Stomach (tissue), 4 donors: Measurements from ENCODE around the gene LY6G5C.
"Not testable (repeated sequence)": the region's sequence is repeated elsewhere in the genome, so short reads cannot be mapped to it uniquely, and the experiment has no call there.

ENCODE experiments used
- POLR2AphosphoS5 ChIP-seq, 3 donors: sonication (generic); formaldehyde crosslinking; IDR thresholded peaks; one replicate each; pipeline ENCODE4 v1.6.1; 2016; ENCODE audit warnings: antibody characterized with exemption in 3 of 3
- TF ChIP-seq, protein P1 (sequence below), 7 experiments: fragments of 450-650 bp in 4 of 7; fragments of 200-600 bp in 3 of 7; sonication (generic) in 3 of 7; IDR thresholded peaks; one replicate each; pipeline ENCODE4 v1.5.1; 2016 to 2019; ENCODE audit warnings: antibody characterized with exemption in 7 of 7, control low read depth in 2 of 7, mild to moderate bottlenecking in 1 of 7

DNA sequence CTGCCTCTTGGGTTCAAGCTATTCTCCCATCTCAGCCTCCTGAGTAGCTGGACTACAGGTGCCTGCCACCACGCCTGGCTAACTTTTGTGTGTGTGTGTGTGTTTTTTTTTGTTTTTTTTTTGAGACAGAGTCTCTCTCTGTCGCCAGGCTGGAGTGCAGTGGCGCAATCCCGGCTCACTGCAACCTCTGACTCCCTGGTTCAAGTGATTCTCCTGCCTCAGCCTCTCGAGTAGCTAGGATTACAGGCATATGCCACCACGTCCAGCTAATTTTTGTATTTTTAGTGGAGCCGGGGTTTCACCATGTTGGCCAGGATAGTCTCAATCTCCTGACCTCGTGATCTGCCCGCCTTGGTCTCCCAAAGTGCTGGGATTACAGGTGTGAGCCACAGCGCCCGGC is 28.3 kb upstream of the LY6G5C start:
- TF ChIP-seq, protein P1, sequence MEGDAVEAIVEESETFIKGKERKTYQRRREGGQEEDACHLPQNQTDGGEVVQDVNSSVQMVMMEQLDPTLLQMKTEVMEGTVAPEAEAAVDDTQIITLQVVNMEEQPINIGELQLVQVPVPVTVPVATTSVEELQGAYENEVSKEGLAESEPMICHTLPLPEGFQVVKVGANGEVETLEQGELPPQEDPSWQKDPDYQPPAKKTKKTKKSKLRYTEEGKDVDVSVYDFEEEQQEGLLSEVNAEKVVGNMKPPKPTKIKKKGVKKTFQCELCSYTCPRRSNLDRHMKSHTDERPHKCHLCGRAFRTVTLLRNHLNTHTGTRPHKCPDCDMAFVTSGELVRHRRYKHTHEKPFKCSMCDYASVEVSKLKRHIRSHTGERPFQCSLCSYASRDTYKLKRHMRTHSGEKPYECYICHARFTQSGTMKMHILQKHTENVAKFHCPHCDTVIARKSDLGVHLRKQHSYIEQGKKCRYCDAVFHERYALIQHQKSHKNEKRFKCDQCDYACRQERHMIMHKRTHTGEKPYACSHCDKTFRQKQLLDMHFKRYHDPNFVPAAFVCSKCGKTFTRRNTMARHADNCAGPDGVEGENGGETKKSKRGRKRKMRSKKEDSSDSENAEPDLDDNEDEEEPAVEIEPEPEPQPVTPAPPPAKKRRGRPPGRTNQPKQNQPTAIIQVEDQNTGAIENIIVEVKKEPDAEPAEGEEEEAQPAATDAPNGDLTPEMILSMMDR (IDR thresholded peaks at IDR 0.05) = not testable (repeated sequence)
- TF ChIP-seq POLR2AphosphoS5 (IDR thresholded peaks at IDR 0.05) = not testable (repeated sequence)
